Measurements from ENCODE around the gene SPATA33. TPM values are rescaled to one million over a fixed set of nuclear protein-coding genes. Genes with fewer than 3 reads are reported as not detected.
A peak's percentile ranks its signal among the peaks of the same experiment; 100 is the strongest.
"Not testable (repeated sequence)": the region's sequence is repeated elsewhere in the genome, so short reads cannot be mapped to it uniquely, and the experiment has no call there.

Gene SPATA33
- total RNA-seq, 2 experiments from 2014 or later, result 9.8 to 11.6 TPM

- Mint-ChIP-seq H3K4me1 (peaks cover 10% of the 10 kb centered on the region), H3K27ac (no peak overlapping the region), H3K9me3 (no peaks in the 10 kb centered on the region), H3K4me3 (no peak overlapping the region), H3K27me3 (no peaks in the 10 kb centered on the region), H3K36me3 (peaks cover 6% of the 10 kb centered on the region)
- no peak for ATAC-seq (ENCODE audit: low read depth)
- no peak for DNase-seq
- POLR2A ChIA-PET, result interaction anchor here (0.7 to 3.8 kb wide), 2 partner anchors 9 to 177 kb away, joined by 3 to 18 read pairs; partner anchors contain the start of genes CDK10 and TCF25
These were observed 38.4 kb downstream of the SPATA33 start for GRCh38 chr16:89695875-89696669.

GRCh38 chr16:89696670-89697128 is 39.1 kb downstream of the SPATA33 start:
- H3K4me1 Mint-ChIP-seq, result peaks cover 10% of the 10 kb centered on the region
- H3K4me3 Mint-ChIP-seq, result no peak overlapping the region
- H3K27me3 Mint-ChIP-seq, result no peaks in the 10 kb centered on the region
- peak; percentile 61 for DNase-seq
- H3K36me3 Mint-ChIP-seq, result peaks cover 6% of the 10 kb centered on the region
- ATAC-seq (ENCODE audit: low read depth), result no peak
- no peak overlapping the region for H3K27ac Mint-ChIP-seq
- H3K9me3 Mint-ChIP-seq, result no peaks in the 10 kb centered on the region
- POLR2A ChIA-PET, result interaction anchor here (1.0 to 3.8 kb wide), 2 partner anchors 10 to 177 kb away, joined by 5 to 18 read pairs; partner anchors contain the start of genes CDK10 and TCF25

GRCh38 chr16:89697161-89697615 is 39.6 kb downstream of the SPATA33 start:
- Mint-ChIP-seq H3K36me3 (peaks cover 6% of the 10 kb centered on the region), H3K9me3 (no peaks in the 10 kb centered on the region), H3K27ac (no peak overlapping the region), H3K4me1 (peaks cover 10% of the 10 kb centered on the region), H3K27me3 (no peaks in the 10 kb centered on the region), H3K4me3 (no peak overlapping the region)
- DNase-seq (no peak), ATAC-seq (ENCODE audit: low read depth) (no peak)
- POLR2A ChIA-PET, result interaction anchor here (0.7 to 3.8 kb wide), 3 partner anchors 10 to 176 kb away, joined by 5 to 18 read pairs (median 6); partner anchors contain the start of genes CDK10 and TCF25

- Mint-ChIP-seq H3K9me3 (no peaks in the 10 kb centered on the region), H3K27me3 (no peaks in the 10 kb centered on the region), H3K4me3 (no peak overlapping the region), H3K27ac (no peak overlapping the region), H3K4me1 (peaks cover 14% of the 10 kb centered on the region), H3K36me3 (peaks cover 6% of the 10 kb centered on the region)
- DNase-seq (no peak), ATAC-seq (ENCODE audit: low read depth) (no peak)
- POLR2A ChIA-PET, result interaction anchor here (0.7 to 3.8 kb wide), 4 partner anchors 11 to 176 kb away, joined by 3 to 18 read pairs (median 6); partner anchors contain the start of genes CDK10, CHMP1A, SPATA33 and TCF25
These were observed 40.1 kb downstream of the SPATA33 start for GRCh38 chr16:89697616-89698331.

GRCh38 chr16:89698717-89699116 is 41.1 kb downstream of the SPATA33 start:
- not testable (repeated sequence) for H3K4me3 Mint-ChIP-seq

GRCh38 chr16:89699629-89700099 is 42.0 kb downstream of the SPATA33 start:
- peak overlapping the region; percentile 85 for H3K4me3 Mint-ChIP-seq
- H3K9me3 Mint-ChIP-seq; H3K27ac Mint-ChIP-seq; H3K36me3 Mint-ChIP-seq; ATAC-seq (ENCODE audit: low read depth); DNase-seq; H3K27me3 Mint-ChIP-seq: not testable (repeated sequence)
- POLR2A ChIA-PET, result interaction anchor here (0.8 to 5.1 kb wide), 10 partner anchors 11 to 215 kb away, joined by 3 to 28 read pairs (median 7); partner anchors contain the start of genes CDK10, VPS9D1 and ZNF276
- peaks cover 14% of the 10 kb centered on the region for H3K4me1 Mint-ChIP-seq

More at GRCh38 chr16:89698717-89699116, 41.1 kb downstream of the SPATA33 start:
- not testable (repeated sequence) for ATAC-seq (ENCODE audit: low read depth); H3K27me3 Mint-ChIP-seq; DNase-seq; H3K9me3 Mint-ChIP-seq; H3K27ac Mint-ChIP-seq; H3K36me3 Mint-ChIP-seq
- peaks cover 14% of the 10 kb centered on the region for H3K4me1 Mint-ChIP-seq
- POLR2A ChIA-PET, result interaction anchor here (0.7 to 5.1 kb wide), 5 partner anchors 12 to 165 kb away, joined by 3 to 28 read pairs (median 7); partner anchors contain the start of genes CDK10, CHMP1A and SPATA33

GRCh38 chr16:89700100-89700648 is 42.5 kb downstream of the SPATA33 start:
- Mint-ChIP-seq H3K36me3 (no peaks in the 10 kb centered on the region), H3K4me1 (peaks cover 14% of the 10 kb centered on the region), H3K27ac (peak overlapping the region; percentile 48), H3K9me3 (no peaks in the 10 kb centered on the region), H3K4me3 (peak overlapping the region; percentile 85), H3K27me3 (no peaks in the 10 kb centered on the region)
- POLR2A ChIA-PET, result interaction anchor here (0.8 to 5.1 kb wide), 12 partner anchors 10 to 215 kb away, joined by 3 to 28 read pairs (median 7); partner anchors contain the start of genes CDK10, TCF25, VPS9D1 and ZNF276
- peak; percentile 15 for ATAC-seq (ENCODE audit: low read depth)
- peak; percentile 95 for DNase-seq

- ATAC-seq (ENCODE audit: low read depth) (peak; percentile 40), DNase-seq (peak; percentile 78)
- POLR2A ChIA-PET, result interaction anchor here (0.5 to 5.1 kb wide), 14 partner anchors 10 to 216 kb away, joined by 3 to 28 read pairs (median 6); partner anchors contain the start of genes CDK10, TCF25, VPS9D1 and ZNF276
- peaks cover 13% of the 10 kb centered on the region for H3K4me1 Mint-ChIP-seq
- H3K27me3 Mint-ChIP-seq, result no peaks in the 10 kb centered on the region
- H3K36me3 Mint-ChIP-seq, result no peaks in the 10 kb centered on the region
- peak overlapping the region; percentile 85 for H3K4me3 Mint-ChIP-seq
- H3K27ac Mint-ChIP-seq, result peak overlapping the region; percentile 74
- no peaks in the 10 kb centered on the region for H3K9me3 Mint-ChIP-seq
These were observed 43.2 kb downstream of the SPATA33 start for GRCh38 chr16:89700649-89701424.

GRCh38 chr16:89701425-89702406 is 44.1 kb downstream of the SPATA33 start, which contains the start of gene SPATA2L:
TSS of gene SPATA2L (minus strand) at chr16:89701705. CDS start at chr16:89701232, 473 bp downstream.
- ATAC-seq (ENCODE audit: low read depth) (peak; percentile 74), DNase-seq (peak; percentile 99)
- Mint-ChIP-seq H3K9me3 (no peaks in the 10 kb centered on the region), H3K27me3 (no peaks in the 10 kb centered on the region), H3K36me3 (no peaks in the 10 kb centered on the region), H3K4me3 (peak within 1 kb of the TSS; percentile 85), H3K27ac (peak within 1 kb of the TSS; percentile 74), H3K4me1 (peaks cover 12% of the 10 kb centered on the region)
- POLR2A ChIA-PET, result interaction anchor here (0.5 to 5.1 kb wide), 13 partner anchors 10 to 1734 kb away, joined by 3 to 28 read pairs (median 4); partner anchors contain the start of genes CDK10, TCF25 and VPS9D1

- Mint-ChIP-seq H3K36me3 (no peaks in the 10 kb centered on the region), H3K4me1 (peaks cover 9% of the 10 kb centered on the region), H3K27ac (no peak overlapping the region), H3K9me3 (no peaks in the 10 kb centered on the region), H3K27me3 (no peaks in the 10 kb centered on the region), H3K4me3 (no peak overlapping the region)
- DNase-seq (no peak), ATAC-seq (ENCODE audit: low read depth) (no peak)
- POLR2A ChIA-PET, result interaction anchor here (1.4 kb wide), 1 partner anchor 88 kb away, joined by 3 read pairs; no protein-coding TSS in a partner anchor
These were observed 46.6 kb downstream of the SPATA33 start for GRCh38 chr16:89704281-89704680.

GRCh38 chr16:89705006-89705405 is 47.4 kb downstream of the SPATA33 start:
- Mint-ChIP-seq H3K4me1 (peaks cover 9% of the 10 kb centered on the region), H3K27me3 (no peaks in the 10 kb centered on the region), H3K4me3 (no peak overlapping the region), H3K9me3 (no peaks in the 10 kb centered on the region), H3K36me3 (no peaks in the 10 kb centered on the region), H3K27ac (no peak overlapping the region)
- DNase-seq, result no peak
- POLR2A ChIA-PET, result interaction anchor here (1.3 to 1.4 kb wide), 3 partner anchors 19 to 87 kb away, joined by 3 to 8 read pairs (median 3); no protein-coding TSS in a partner anchor
- ATAC-seq (ENCODE audit: low read depth), result no peak
